ENCODE measurements around the gene LRFN3.
"Not testable (repeated sequence)": the region's sequence is repeated elsewhere in the genome, so short reads cannot be mapped to it uniquely, and the experiment has no call there.

The LRFN3 gene

GRCh38 chr19:35939307-35940077 lies 3.3 kb downstream of the LRFN3 start:
- no peak for DNase-seq

- DNase-seq: no peak
These were observed 4.1 kb downstream of the LRFN3 start for GRCh38 chr19:35940078-35940775.

- DNase-seq: no peak
These were observed 4.7 kb downstream of the LRFN3 start for GRCh38 chr19:35940839-35941238.

- DNase-seq: no peak
These were observed 6.1 kb downstream of the LRFN3 start for GRCh38 chr19:35942235-35942634.

GRCh38 chr19:35943321-35944301 lies 7.4 kb downstream of the LRFN3 start:
- DNase-seq: no peak

- DNase-seq: no peak
These were observed 8.4 kb downstream of the LRFN3 start for GRCh38 chr19:35944556-35944955.

- DNase-seq: no peak
These were observed 9.1 kb downstream of the LRFN3 start for GRCh38 chr19:35945121-35945790.

- no peak for DNase-seq
These were observed 10.0 kb downstream of the LRFN3 start for GRCh38 chr19:35946203-35946602.

GRCh38 chr19:35949131-35949530 lies 13.0 kb downstream of the LRFN3 start:
- DNase-seq: no peak

GRCh38 chr19:35955881-35956634 lies 19.9 kb downstream of the LRFN3 start:
- no peak for DNase-seq

GRCh38 chr19:35957411-35957810 lies 21.2 kb downstream of the LRFN3 start:
- DNase-seq: not testable (repeated sequence)

GRCh38 chr19:35958660-35959039 lies 22.5 kb downstream of the LRFN3 start:
- DNase-seq: no peak

- DNase-seq: peak; percentile 63
These were observed 23.1 kb downstream of the LRFN3 start for GRCh38 chr19:35959040-35959967.

GRCh38 chr19:35959968-35960320 lies 23.8 kb downstream of the LRFN3 start:
- peak; percentile 36 for DNase-seq

- DNase-seq: no peak
These were observed 24.3 kb downstream of the LRFN3 start for GRCh38 chr19:35960432-35960972.

- DNase-seq: no peak
These were observed 27.3 kb downstream of the LRFN3 start for GRCh38 chr19:35963514-35963913.

- no peak for DNase-seq
These were observed 30.6 kb downstream of the LRFN3 start for GRCh38 chr19:35966771-35967170.

- DNase-seq: peak; percentile 37
These were observed 37.3 kb downstream of the LRFN3 start for GRCh38 chr19:35973487-35973886.

- no peak for DNase-seq
These were observed 39.5 kb downstream of the LRFN3 start for GRCh38 chr19:35975608-35976214.
